WTC11 (cell line): ENCODE results near the gene TCEAL4. TPM values are rescaled to one million over a fixed set of nuclear protein-coding genes. Genes with fewer than 3 reads are reported as not detected.

Source experiments
- ATAC-seq: fragments of 200-7000 bp; cut with Tn5 transposase; 2 replicates; pipeline ENCODE4 v1.10.0; 2021; ENCODE audit warnings: mild to moderate bottlenecking, moderate library complexity
- CTCF ChIA-PET: fragments of 300-600 bp; sonication (Branson Sonifier 250); formaldehyde crosslinking; loops from one replicate; lab custom pipeline; 2021; ENCODE audit warnings: antibody characterized with exemption; lab: Charles Lee
- POLR2A ChIA-PET: fragments of 350-600 bp; sonication (Branson Sonifier 250); formaldehyde crosslinking; loops from one replicate; lab custom pipeline; 2021; ENCODE audit warnings: antibody characterized with exemption; lab: Charles Lee
- DNase-seq: peaks from one replicate; pipeline ENCODE4 v3.0.0; 2021; ENCODE audit warnings: low spot score
- H3K27ac Mint-ChIP-seq: 2 replicates; pipeline ENCODE4 v1.8.0; 2021; ENCODE audit warnings: mixed read lengths
- H3K27me3 Mint-ChIP-seq: 2 replicates; pipeline ENCODE4 v1.8.0; 2021; ENCODE audit warnings: low read depth, mild to moderate bottlenecking, moderate library complexity, mixed read lengths
- H3K36me3 Mint-ChIP-seq: 2 replicates; pipeline ENCODE4 v1.8.0; 2021; ENCODE audit warnings: mixed read lengths
- H3K4me1 Mint-ChIP-seq: 2 replicates; pipeline ENCODE4 v1.8.0; 2022; ENCODE audit warnings: mixed read lengths
- H3K4me3 Mint-ChIP-seq: 2 replicates; pipeline ENCODE4 v1.8.0; 2021; ENCODE audit warnings: mild to moderate bottlenecking, moderate library complexity, mixed read lengths
- H3K9me3 Mint-ChIP-seq: 2 replicates; pipeline ENCODE4 v1.8.0; 2021; ENCODE audit warnings: mixed read lengths
- ELF4 ChIP-seq: sonication (generic); formaldehyde crosslinking; IDR thresholded peaks from 2 replicates; pipeline ENCODE4 v1.8.1; 2022; ENCODE audit warnings: low read depth, mild to moderate bottlenecking, moderate library complexity, missing genetic modification reagents
- FOXP1 ChIP-seq: sonication (generic); formaldehyde crosslinking; IDR thresholded peaks from 2 replicates; pipeline ENCODE4 v1.8.0; 2022; ENCODE audit warnings: missing genetic modification reagents, mild to moderate bottlenecking, moderate library complexity, borderline replicate concordance
- GABPB1 ChIP-seq: sonication (generic); formaldehyde crosslinking; IDR thresholded peaks from 2 replicates; pipeline ENCODE4 v1.8.1; 2023; ENCODE audit warnings: mild to moderate bottlenecking, missing genetic modification reagents
- MYBL2 ChIP-seq: sonication (generic); formaldehyde crosslinking; IDR thresholded peaks from 2 replicates; pipeline ENCODE4 v1.8.1; 2023; ENCODE audit warnings: mild to moderate bottlenecking, moderate library complexity, missing genetic modification reagents
- NFATC4 ChIP-seq: fragments of 250-450 bp; sonication (Bioruptor Pico); IDR thresholded peaks from 2 replicates; pipeline ENCODE4 v1.9.0; 2021; ENCODE audit warnings: mild to moderate bottlenecking
- NFYB ChIP-seq: sonication (generic); formaldehyde crosslinking; conservative IDR thresholded peaks from 2 replicates; pipeline ENCODE4 v1.8.0; 2022; ENCODE audit warnings: low read depth, missing genetic modification reagents
- NR3C1 ChIP-seq: sonication (generic); formaldehyde crosslinking; conservative IDR thresholded peaks from 2 replicates; pipeline ENCODE4 v1.8.1; 2023; ENCODE audit warnings: low read depth, mild to moderate bottlenecking, missing genetic modification reagents
- ZBTB43 ChIP-seq: sonication (generic); formaldehyde crosslinking; IDR thresholded peaks from 2 replicates; pipeline ENCODE4 v1.8.1; 2023; ENCODE audit warnings: mild to moderate bottlenecking, missing genetic modification reagents
- ZMAT4 ChIP-seq: fragments of 250-450 bp; sonication (Bioruptor Pico); IDR thresholded peaks from 2 replicates; pipeline ENCODE4 v1.9.0; 2021; ENCODE audit warnings: mild to moderate bottlenecking
- ZNF121 ChIP-seq: sonication (generic); formaldehyde crosslinking; IDR thresholded peaks from 2 replicates; pipeline ENCODE4 v1.8.0; 2023; ENCODE audit warnings: missing genetic modification reagents
- ZNF219 ChIP-seq: sonication (generic); formaldehyde crosslinking; IDR thresholded peaks from 2 replicates; pipeline ENCODE4 v1.8.0; 2023; ENCODE audit warnings: missing genetic modification reagents, mild to moderate bottlenecking, borderline replicate concordance
- ZNF532 ChIP-seq: fragments of 250-450 bp; sonication (Bioruptor Pico); IDR thresholded peaks from 2 replicates; pipeline ENCODE4 v1.9.0; 2021; ENCODE audit warnings: mild to moderate bottlenecking, borderline replicate concordance
- ZSCAN18 ChIP-seq: fragments of 250-450 bp; sonication (Bioruptor Pico); IDR thresholded peaks from 2 replicates; pipeline ENCODE4 v2.1.2; 2022; ENCODE audit warnings: mild to moderate bottlenecking, moderate library complexity
- total RNA-seq: library from RNA; stranded (reverse); gene quantifications from 3 replicates; pipeline ENCODE4 v1.2.3, GENCODE V29; 2021
- TF ChIP-seq, protein P1 (sequence below): fragments of 250-450 bp; sonication (Bioruptor Pico); IDR thresholded peaks from 2 replicates; pipeline ENCODE4 v1.9.0; 2021; ENCODE audit warnings: mild to moderate bottlenecking
- TF ChIP-seq, protein P2 (sequence below): fragments of 250-450 bp; sonication (Bioruptor Pico); IDR thresholded peaks from 2 replicates; pipeline ENCODE4 v1.8.0; 2021; ENCODE audit warnings: mild to moderate bottlenecking
- TF ChIP-seq, protein P3 (sequence below): sonication (generic); formaldehyde crosslinking; IDR thresholded peaks from 2 replicates; pipeline ENCODE4 v1.8.1; 2023; ENCODE audit warnings: mild to moderate bottlenecking, moderate library complexity, missing genetic modification reagents
- TF ChIP-seq, protein P4 (sequence below): sonication (generic); formaldehyde crosslinking; IDR thresholded peaks from 2 replicates; pipeline ENCODE4 v1.8.0; 2022; ENCODE audit warnings: mild to moderate bottlenecking, missing genetic modification reagents

Gene TCEAL4
- total RNA-seq, 1 experiment from 2014 or later, result 46.4 TPM

DNA sequence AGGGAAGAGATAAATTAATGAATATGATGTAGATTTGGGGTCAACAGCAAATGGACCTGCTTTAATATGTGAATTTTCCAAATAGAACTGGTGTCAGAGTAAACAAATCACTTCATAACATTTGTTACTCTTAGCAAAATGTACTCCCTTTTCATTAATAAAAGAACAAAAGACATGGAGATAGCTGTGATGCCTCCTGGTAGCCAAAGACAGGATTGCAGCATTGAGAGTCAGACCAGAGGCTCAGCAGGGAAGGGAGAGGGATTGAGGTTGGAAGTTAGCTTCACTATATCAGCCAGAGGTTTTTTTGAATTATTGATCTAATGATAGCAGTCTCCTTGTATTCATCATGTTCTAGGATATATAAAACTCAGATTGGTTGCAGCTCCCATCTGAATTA lies 48.6 kb upstream of the TCEAL4 start (continued):
- no peak for TF ChIP-seq ZNF219

DNA sequence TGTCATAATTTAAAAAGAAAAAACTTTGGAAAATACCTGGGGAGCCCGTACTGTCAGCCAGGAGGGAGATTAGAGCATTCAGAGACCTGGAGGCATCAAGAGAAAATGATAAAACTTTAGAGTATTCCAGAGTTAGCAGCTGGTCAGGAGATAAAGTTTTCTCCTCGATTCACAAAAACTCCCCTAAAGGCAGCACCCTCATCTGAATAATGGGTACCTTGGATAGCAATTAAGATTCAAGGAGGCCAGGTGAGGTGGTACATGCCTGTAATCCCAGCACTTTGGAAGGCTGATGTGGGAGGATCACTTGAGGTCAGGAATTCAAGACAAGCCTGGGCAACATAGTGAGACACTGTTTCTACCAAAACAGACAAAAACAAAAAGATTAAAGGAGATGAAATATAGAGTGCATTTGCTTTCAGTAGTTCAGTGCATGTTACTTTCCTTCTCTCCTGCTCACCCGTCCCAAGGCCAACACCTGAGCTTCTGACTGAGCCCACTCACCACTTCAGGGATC lies 47.4 kb upstream of the TCEAL4 start:
- ChIA-PET CTCF (no interaction called here), POLR2A (no interaction called here)
- Mint-ChIP-seq H3K9me3 (no peaks in the 10 kb centered on the region), H3K4me3 (no peak overlapping the region), H3K27ac (no peak overlapping the region), H3K36me3 (no peaks in the 10 kb centered on the region), H3K4me1 (0 out of 2 replicates have a peak, but pooled peaks cover 8% of the 10 kb centered on the region), H3K27me3 (peaks cover 4% of the 10 kb centered on the region)
- no peak for DNase-seq
- no peak for ATAC-seq
- TF ChIP-seq NFATC4 (CRISPR knock-in tag), result no peak
- TF ChIP-seq, protein P1, sequence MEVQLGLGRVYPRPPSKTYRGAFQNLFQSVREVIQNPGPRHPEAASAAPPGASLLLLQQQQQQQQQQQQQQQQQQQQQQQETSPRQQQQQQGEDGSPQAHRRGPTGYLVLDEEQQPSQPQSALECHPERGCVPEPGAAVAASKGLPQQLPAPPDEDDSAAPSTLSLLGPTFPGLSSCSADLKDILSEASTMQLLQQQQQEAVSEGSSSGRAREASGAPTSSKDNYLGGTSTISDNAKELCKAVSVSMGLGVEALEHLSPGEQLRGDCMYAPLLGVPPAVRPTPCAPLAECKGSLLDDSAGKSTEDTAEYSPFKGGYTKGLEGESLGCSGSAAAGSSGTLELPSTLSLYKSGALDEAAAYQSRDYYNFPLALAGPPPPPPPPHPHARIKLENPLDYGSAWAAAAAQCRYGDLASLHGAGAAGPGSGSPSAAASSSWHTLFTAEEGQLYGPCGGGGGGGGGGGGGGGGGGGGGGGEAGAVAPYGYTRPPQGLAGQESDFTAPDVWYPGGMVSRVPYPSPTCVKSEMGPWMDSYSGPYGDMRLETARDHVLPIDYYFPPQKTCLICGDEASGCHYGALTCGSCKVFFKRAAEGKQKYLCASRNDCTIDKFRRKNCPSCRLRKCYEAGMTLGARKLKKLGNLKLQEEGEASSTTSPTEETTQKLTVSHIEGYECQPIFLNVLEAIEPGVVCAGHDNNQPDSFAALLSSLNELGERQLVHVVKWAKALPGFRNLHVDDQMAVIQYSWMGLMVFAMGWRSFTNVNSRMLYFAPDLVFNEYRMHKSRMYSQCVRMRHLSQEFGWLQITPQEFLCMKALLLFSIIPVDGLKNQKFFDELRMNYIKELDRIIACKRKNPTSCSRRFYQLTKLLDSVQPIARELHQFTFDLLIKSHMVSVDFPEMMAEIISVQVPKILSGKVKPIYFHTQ (CRISPR knock-in tag), result no peak
- TF ChIP-seq, protein P2, sequence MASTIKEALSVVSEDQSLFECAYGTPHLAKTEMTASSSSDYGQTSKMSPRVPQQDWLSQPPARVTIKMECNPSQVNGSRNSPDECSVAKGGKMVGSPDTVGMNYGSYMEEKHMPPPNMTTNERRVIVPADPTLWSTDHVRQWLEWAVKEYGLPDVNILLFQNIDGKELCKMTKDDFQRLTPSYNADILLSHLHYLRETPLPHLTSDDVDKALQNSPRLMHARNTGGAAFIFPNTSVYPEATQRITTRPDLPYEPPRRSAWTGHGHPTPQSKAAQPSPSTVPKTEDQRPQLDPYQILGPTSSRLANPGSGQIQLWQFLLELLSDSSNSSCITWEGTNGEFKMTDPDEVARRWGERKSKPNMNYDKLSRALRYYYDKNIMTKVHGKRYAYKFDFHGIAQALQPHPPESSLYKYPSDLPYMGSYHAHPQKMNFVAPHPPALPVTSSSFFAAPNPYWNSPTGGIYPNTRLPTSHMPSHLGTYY (CRISPR knock-in tag), result no peak
- no peak for TF ChIP-seq MYBL2 (CRISPR knock-in tag)
- no peak for TF ChIP-seq NFYB (CRISPR knock-in tag)
- TF ChIP-seq ZNF121 (CRISPR knock-in tag), result no peak

GRCh38 chrX:103538728-103539127 lies 46.6 kb upstream of the TCEAL4 start:
- no peak overlapping the region for H3K4me3 Mint-ChIP-seq
- peaks cover 4% of the 10 kb centered on the region for H3K27me3 Mint-ChIP-seq
- H3K4me1 Mint-ChIP-seq, result 0 out of 2 replicates have a peak, but pooled peaks cover 8% of the 10 kb centered on the region
- ATAC-seq (no peak), DNase-seq (no peak)
- H3K36me3 Mint-ChIP-seq, result no peaks in the 10 kb centered on the region
- no peak overlapping the region for H3K27ac Mint-ChIP-seq
- POLR2A ChIA-PET, result no interaction called here
- CTCF ChIA-PET, result interaction anchor here (1.6 kb wide), 1 partner anchor 91 kb away, joined by 3 read pairs; no protein-coding TSS in a partner anchor
- TF ChIP-seq, protein P3, sequence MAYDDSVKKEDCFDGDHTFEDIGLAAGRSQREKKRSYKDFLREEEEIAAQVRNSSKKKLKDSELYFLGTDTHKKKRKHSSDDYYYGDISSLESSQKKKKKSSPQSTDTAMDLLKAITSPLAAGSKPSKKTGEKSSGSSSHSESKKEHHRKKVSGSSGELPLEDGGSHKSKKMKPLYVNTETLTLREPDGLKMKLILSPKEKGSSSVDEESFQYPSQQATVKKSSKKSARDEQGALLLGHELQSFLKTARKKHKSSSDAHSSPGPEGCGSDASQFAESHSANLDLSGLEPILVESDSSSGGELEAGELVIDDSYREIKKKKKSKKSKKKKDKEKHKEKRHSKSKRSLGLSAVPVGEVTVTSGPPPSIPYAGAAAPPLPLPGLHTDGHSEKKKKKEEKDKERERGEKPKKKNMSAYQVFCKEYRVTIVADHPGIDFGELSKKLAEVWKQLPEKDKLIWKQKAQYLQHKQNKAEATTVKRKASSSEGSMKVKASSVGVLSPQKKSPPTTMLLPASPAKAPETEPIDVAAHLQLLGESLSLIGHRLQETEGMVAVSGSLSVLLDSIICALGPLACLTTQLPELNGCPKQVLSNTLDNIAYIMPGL (CRISPR knock-in tag), result no peak
- TF ChIP-seq ZMAT4 (CRISPR knock-in tag) (no peak), GABPB1 (CRISPR knock-in tag) (no peak), ZBTB43 (CRISPR knock-in tag) (no peak), ZSCAN18 (CRISPR knock-in tag) (no peak), FOXP1 (no peak), ZNF532 (CRISPR knock-in tag) (no peak), ELF4 (CRISPR knock-in tag) (no peak), NR3C1 (CRISPR knock-in tag) (no peak)
- TF ChIP-seq, protein P4, sequence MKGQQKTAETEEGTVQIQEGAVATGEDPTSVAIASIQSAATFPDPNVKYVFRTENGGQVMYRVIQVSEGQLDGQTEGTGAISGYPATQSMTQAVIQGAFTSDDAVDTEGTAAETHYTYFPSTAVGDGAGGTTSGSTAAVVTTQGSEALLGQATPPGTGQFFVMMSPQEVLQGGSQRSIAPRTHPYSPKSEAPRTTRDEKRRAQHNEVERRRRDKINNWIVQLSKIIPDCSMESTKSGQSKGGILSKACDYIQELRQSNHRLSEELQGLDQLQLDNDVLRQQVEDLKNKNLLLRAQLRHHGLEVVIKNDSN (CRISPR knock-in tag), result no peak
- H3K9me3 Mint-ChIP-seq, result no peaks in the 10 kb centered on the region
